Left hindlimb (tissue), 1 donor: ENCODE results near the gene SLC6A12.

ENCODE experiments used
- DNase-seq: peaks from one replicate; pipeline ENCODE4 v3.0.0-alpha.2; 2018

Gene SLC6A12

DNA sequence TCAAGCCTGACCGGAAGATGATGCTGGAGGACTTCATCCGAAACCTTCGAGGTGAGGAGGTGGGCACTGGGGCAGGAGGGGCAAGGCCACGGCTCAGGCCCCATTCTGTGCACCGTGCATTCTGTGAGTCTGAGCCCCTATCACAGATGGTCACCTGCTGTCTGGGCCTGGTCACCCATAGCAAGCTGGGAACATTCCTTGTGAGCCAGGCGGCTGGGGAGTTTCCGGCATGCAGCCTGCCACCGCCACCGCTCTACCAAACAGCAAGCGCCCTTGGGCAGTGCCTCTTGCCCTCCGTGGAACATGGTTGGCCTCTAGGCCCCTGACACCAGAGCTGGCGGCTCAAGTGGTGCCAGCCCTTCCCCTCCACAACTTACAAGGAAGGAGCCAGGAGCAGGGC, 56.3 kb downstream of the SLC6A12 start:
- no peak for DNase-seq

GRCh38 chr12:156945-157344, 57.0 kb downstream of the SLC6A12 start:
- DNase-seq: no peak

DNA sequence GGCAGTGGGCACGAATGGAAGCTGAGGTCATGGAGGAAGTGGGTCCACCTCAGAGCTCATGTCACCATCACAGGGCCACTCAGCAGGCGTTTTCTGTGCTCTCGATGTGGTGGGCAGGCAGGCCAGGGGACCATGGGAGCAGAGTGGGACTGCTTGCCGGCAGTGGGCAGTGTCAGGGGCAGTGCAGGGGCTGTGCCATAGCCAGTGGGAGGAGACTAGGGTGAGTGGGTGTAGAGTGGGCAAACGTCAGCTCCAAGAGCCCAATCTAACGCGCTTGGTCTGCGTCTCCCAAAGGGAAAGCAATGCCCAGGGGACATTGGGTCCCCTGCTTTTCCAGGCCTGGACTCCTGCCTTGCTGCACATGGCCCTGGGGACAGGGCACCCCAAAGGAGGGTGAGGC, 58.3 kb downstream of the SLC6A12 start:
- DNase-seq: no peak

- DNase-seq: no peak
Observed at GRCh38 chr12:155006-155405, 59.0 kb downstream of the SLC6A12 start.

DNA sequence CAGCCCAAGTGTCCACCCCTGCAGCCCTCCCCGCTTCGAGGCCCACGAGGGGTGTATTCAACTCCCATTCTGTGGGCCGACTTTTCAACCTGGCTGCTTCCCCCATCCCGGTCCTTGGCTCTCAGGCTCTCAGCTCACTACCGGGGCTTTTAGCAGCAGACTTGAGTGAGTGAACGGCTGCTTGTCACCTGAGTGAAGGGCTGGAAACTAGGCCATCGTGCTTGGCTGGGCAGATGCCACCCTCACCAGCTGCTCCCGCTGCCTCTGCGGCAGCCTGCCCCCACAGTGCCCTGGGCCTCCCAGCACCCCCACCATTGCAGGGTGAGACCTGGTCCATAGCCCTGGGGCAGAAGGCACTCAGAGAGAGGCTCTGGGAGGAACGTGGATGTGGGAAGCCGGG, 59.9 kb downstream of the SLC6A12 start:
- DNase-seq: no peak

GRCh38 chr12:153080-153746, 60.7 kb downstream of the SLC6A12 start:
- no peak for DNase-seq

DNA sequence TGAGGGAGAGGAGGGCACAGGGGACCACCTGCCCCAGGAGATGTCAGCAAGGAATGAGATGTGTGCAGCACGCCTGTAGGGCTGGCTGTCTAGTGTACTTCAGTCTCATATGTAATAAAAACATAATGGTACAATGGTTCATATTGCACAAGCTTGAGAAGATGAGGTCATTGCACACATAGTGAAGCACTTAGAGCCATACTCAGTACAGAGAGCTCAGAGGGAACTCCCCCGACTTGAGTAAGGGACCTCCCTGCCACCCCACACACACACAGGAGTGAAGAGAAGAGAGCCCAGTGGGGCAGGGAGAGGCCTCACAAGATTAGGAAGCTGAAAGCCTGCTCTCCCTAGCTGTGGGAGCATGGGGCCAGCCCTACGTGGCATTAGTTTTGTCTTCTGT, 61.5 kb downstream of the SLC6A12 start:
- DNase-seq: no peak

- DNase-seq: no peak
Observed at GRCh38 chr12:151579-151978, 62.4 kb downstream of the SLC6A12 start.

- DNase-seq: no peak
Observed at GRCh38 chr12:148676-149416, 65.1 kb downstream of the SLC6A12 start.

DNA sequence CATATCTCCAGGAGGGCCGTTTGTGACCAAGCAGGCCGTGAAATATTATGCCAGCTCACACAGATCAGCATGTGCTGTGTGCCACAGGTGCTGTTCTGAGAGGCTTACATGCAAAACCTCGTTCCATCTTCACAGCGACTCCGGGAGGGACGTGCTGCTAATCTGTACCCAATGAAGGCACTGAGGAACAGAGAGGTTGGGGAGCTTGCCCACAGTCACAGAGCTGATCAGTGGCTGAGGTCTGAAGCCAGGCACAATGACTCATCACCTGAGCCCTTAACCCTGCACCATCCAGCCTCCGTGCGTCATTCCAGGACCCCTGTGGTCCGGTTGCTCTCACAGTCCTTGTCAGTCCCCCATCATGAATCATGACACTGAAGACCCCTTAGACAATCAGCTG, 66.7 kb downstream of the SLC6A12 start:
- no peak for DNase-seq

GRCh38 chr12:145369-145960, 68.5 kb downstream of the SLC6A12 start:
- DNase-seq: no peak

DNA sequence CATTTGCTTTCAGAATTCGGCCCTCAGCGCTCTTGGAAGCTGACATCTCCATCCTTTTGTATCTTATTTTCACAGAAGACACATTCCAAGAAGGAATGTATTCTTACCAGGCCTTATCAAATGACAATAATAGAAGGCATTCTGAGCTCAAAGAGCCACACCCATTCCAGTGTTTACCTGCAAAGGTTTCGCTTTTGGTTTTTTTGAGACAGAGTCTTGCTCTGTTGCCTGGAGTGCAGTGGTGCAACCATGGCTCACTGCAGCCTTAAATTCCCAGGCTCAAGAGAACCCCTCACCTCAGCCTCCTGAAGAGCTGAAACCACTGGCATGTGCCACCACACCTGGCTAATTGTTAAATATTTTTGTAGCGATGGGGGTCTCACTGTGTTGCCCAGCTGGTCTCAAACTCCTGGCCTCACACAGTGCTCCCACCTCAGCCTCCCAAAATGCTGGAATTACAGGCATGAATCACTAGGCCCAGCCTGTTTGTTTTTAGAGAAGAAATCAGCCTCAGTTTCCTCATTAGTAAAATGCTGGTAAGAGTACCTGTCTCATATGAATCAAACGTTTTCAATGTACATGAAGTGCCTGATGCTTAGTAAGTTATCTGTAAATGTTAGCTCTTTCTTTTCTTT, 69.2 kb downstream of the SLC6A12 start:
- DNase-seq: no peak

- no peak for DNase-seq
Observed at GRCh38 chr12:143964-144649, 69.8 kb downstream of the SLC6A12 start.

DNA sequence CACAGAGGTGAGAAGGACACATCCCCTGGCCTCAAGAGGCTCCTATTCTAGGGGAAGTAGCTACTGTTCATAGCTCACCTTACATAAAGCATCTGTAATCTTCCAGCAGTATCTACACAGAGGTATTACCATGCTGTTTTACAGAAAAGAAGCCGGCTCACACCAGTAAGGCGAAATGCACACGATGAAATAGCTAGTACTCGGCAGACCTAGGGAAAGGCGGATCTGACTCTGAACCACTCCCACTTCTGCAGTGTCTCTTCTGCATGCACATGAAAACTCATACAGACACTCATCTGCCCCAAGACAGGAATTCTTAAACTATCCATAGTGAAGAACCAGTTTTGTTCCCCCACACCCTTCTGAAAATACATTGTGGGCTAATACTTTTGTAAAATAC, 73.8 kb downstream of the SLC6A12 start:
- no peak for DNase-seq
